ENCODE measurements around the gene CTBP2.

The CTBP2 gene

DNA sequence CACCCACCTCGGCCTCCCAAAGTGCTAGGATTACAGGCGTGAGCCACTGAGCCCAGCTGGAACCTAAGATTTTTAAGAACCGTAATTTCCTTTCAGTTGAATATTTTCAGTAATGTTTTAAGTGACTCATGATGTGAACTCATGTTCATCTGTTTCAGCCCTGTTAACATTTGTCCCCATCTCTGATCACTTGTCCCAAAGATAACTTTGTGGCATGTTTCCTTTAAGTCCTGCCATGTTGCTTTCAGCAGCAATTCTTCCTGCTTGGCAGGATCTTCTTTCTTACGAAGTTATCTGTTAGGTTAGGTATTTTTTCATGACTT lies 199.2 kb downstream of the CTBP2 start:
- Histone ChIP-seq H4K20me1 (ENCODE audit: insufficient read depth, low read length) (0 out of 2 replicates have a peak, but pooled peaks cover 3% of the 10 kb centered on the region), H3K36me3 (replicated peaks; ENCODE audit: insufficient read depth, low read length) (no peaks in the 10 kb centered on the region), H2AFZ (ENCODE audit: low read length) (no peak overlapping the region), H3K4me1 (ENCODE audit: low read length) (peaks cover 15% of the 10 kb centered on the region; the same call in 1 of the 2 replicates), H3K9me3 (replicated peaks; ENCODE audit: insufficient read depth, low read length) (no peaks in the 10 kb centered on the region), H3F3A (ENCODE audit: insufficient read depth, low read length) (peaks cover 7% of the 10 kb centered on the region; the same call in 1 of the 2 replicates), H3K4me3 (ENCODE audit: low read length) (no peak overlapping the region), H3K79me2 (ENCODE audit: low read length) (peaks cover 49% of the 10 kb centered on the region), H3K9ac (ENCODE audit: low read length) (no peak overlapping the region), H3K27me3 (replicated peaks; ENCODE audit: insufficient read depth, low read length) (no peaks in the 10 kb centered on the region), H3K9me2 (replicated peaks; ENCODE audit: insufficient read depth, low read length) (no peaks in the 10 kb centered on the region), H3K4me2 (ENCODE audit: low read depth, low read length) (no peak overlapping the region), H3K27ac (ENCODE audit: low read length) (no peak overlapping the region)
- no peak for DNase-seq
- TF ChIP-seq CTCF (IDR thresholded peaks at IDR 0.05; ENCODE audit: low read length): no peak
- TF ChIP-seq EZH2 (optimal IDR thresholded peaks at IDR 0.05; ENCODE audit: low read depth, low read length): no peak
- TF ChIP-seq EZH2phosphoT487 (IDR thresholded peaks at IDR 0.05; ENCODE audit: low read length): no peak

GRCh38 chr10:124959564-124959963 lies 200.8 kb downstream of the CTBP2 start:
- no peak for DNase-seq
- peaks cover 15% of the 10 kb centered on the region; the same call in 1 of the 2 replicates for H3K4me1 ChIP-seq (ENCODE audit: low read length)
- no peak overlapping the region for H3K4me3 ChIP-seq (ENCODE audit: low read length)
- no peak overlapping the region for H2AFZ ChIP-seq (ENCODE audit: low read length)
- TF ChIP-seq EZH2phosphoT487 (IDR thresholded peaks at IDR 0.05; ENCODE audit: low read length) (no peak), EZH2 (optimal IDR thresholded peaks at IDR 0.05; ENCODE audit: low read depth, low read length) (no peak), CTCF (IDR thresholded peaks at IDR 0.05; ENCODE audit: low read length) (no peak)
- H3K9ac ChIP-seq (ENCODE audit: low read length): no peak overlapping the region
- H3K4me2 ChIP-seq (ENCODE audit: low read depth, low read length): no peak overlapping the region
- no peaks in the 10 kb centered on the region for H3K9me3 ChIP-seq (replicated peaks; ENCODE audit: insufficient read depth, low read length)
- no peaks in the 10 kb centered on the region for H3K9me2 ChIP-seq (replicated peaks; ENCODE audit: insufficient read depth, low read length)
- 0 out of 2 replicates have a peak, but pooled peaks cover 3% of the 10 kb centered on the region for H4K20me1 ChIP-seq (ENCODE audit: insufficient read depth, low read length)
- no peak overlapping the region for H3K27ac ChIP-seq (ENCODE audit: low read length)
- peaks cover 57% of the 10 kb centered on the region for H3K79me2 ChIP-seq (ENCODE audit: low read length)
- H3F3A ChIP-seq (ENCODE audit: insufficient read depth, low read length): peaks cover 7% of the 10 kb centered on the region; the same call in 1 of the 2 replicates
- no peaks in the 10 kb centered on the region for H3K36me3 ChIP-seq (replicated peaks; ENCODE audit: insufficient read depth, low read length)
- no peaks in the 10 kb centered on the region for H3K27me3 ChIP-seq (replicated peaks; ENCODE audit: insufficient read depth, low read length)

- H4K20me1 ChIP-seq (ENCODE audit: insufficient read depth, low read length): 0 out of 2 replicates have a peak, but pooled peaks cover 3% of the 10 kb centered on the region
- TF ChIP-seq CTCF (IDR thresholded peaks at IDR 0.05; ENCODE audit: low read length) (no peak), EZH2phosphoT487 (IDR thresholded peaks at IDR 0.05; ENCODE audit: low read length) (no peak), EZH2 (optimal IDR thresholded peaks at IDR 0.05; ENCODE audit: low read depth, low read length) (no peak)
- H3K4me1 ChIP-seq (ENCODE audit: low read length): peaks cover 15% of the 10 kb centered on the region; the same call in 1 of the 2 replicates
Measured at GRCh38 chr10:124957404-124957947, 202.9 kb downstream of the CTBP2 start.

More at GRCh38 chr10:124957404-124957947, 202.9 kb downstream of the CTBP2 start:
- Histone ChIP-seq H3K4me3 (ENCODE audit: low read length) (no peak overlapping the region), H3K27ac (ENCODE audit: low read length) (no peak overlapping the region), H3K79me2 (ENCODE audit: low read length) (peaks cover 64% of the 10 kb centered on the region), H3F3A (ENCODE audit: insufficient read depth, low read length) (peaks cover 7% of the 10 kb centered on the region; the same call in 1 of the 2 replicates), H3K9me2 (replicated peaks; ENCODE audit: insufficient read depth, low read length) (no peaks in the 10 kb centered on the region), H3K9ac (ENCODE audit: low read length) (no peak overlapping the region), H3K36me3 (replicated peaks; ENCODE audit: insufficient read depth, low read length) (no peaks in the 10 kb centered on the region), H3K27me3 (replicated peaks; ENCODE audit: insufficient read depth, low read length) (no peaks in the 10 kb centered on the region), H2AFZ (ENCODE audit: low read length) (no peak overlapping the region), H3K9me3 (replicated peaks; ENCODE audit: insufficient read depth, low read length) (no peaks in the 10 kb centered on the region), H3K4me2 (ENCODE audit: low read depth, low read length) (no peak overlapping the region)
- no peak for DNase-seq

All from MM.1S (cell line).